Testis (tissue), 2 donors: Measurements from ENCODE around the gene DLG2.

ENCODE experiments used
- CTCF ChIP-seq, 3 experiments: fragments of 450-650 bp in 2 of 3; fragments of 200-600 bp in 1 of 3; sonication (generic) in 1 of 3; IDR thresholded peaks; one replicate each; pipeline ENCODE4 v1.5.1; 2016 to 2019; ENCODE audit warnings: antibody characterized with exemption in 3 of 3, mild to moderate bottlenecking in 2 of 3, moderate library complexity in 1 of 3
- POLR2A ChIP-seq: fragments of 450-650 bp; IDR thresholded peaks from one replicate; pipeline ENCODE4 v1.6.1; 2017; ENCODE audit warnings: antibody characterized with exemption, mild to moderate bottlenecking, moderate library complexity

- no peak for TF ChIP-seq CTCF (IDR thresholded peaks at IDR 0.05)
- no peak for TF ChIP-seq POLR2A
These were observed 633.8 kb downstream of the DLG2 start for GRCh38 chr11:84993386-84993785.
